Smooth muscle cell (in vitro differentiated cells): ENCODE measurements around the gene ACP4. TPM values are rescaled to one million over a fixed set of nuclear protein-coding genes. Genes with fewer than 3 reads are reported as not detected.

Experiments used
- DNase-seq: peaks from one replicate; lab custom pipeline; 2025; ENCODE audit not compliant: unreplicated experiment; lab: John Stamatoyannopoulos, UW
- H2AFZ ChIP-seq: fragments of 200-600 bp; sonication (generic); 2 replicates; pipeline ENCODE4 v1.6.0; 2016; ENCODE audit warnings: antibody characterized with exemption, low read depth, mild to moderate bottlenecking
- H3F3A ChIP-seq: fragments of 200-600 bp; sonication (generic); 2 replicates; pipeline ENCODE4 v1.6.0; 2017; ENCODE audit warnings: antibody characterized with exemption, low read depth
- H3K27ac ChIP-seq: fragments of 200-600 bp; sonication (generic); 2 replicates; pipeline ENCODE4 v1.5.1; 2016; ENCODE audit warnings: low read depth, mild to moderate bottlenecking
- H3K27me3 ChIP-seq: fragments of 200-600 bp; sonication (generic); 2 replicates; pipeline ENCODE4 v1.6.1; 2016; ENCODE audit warnings: low read depth, mild to moderate bottlenecking
- H3K36me3 ChIP-seq: fragments of 200-600 bp; sonication (generic); 2 replicates; pipeline ENCODE4 v1.5.1; 2016; ENCODE audit warnings: low read depth
- H3K4me1 ChIP-seq: fragments of 200-600 bp; sonication (generic); 2 replicates; pipeline ENCODE4 v1.5.1; 2016; ENCODE audit warnings: low read depth
- H3K4me2 ChIP-seq: fragments of 200-600 bp; sonication (generic); 2 replicates; pipeline ENCODE4 v1.6.0; 2016; ENCODE audit warnings: mild to moderate bottlenecking
- H3K4me3 ChIP-seq: fragments of 200-600 bp; sonication (generic); 2 replicates; pipeline ENCODE4 v1.5.1; 2016; ENCODE audit warnings: mild to moderate bottlenecking
- H3K79me2 ChIP-seq: fragments of 200-600 bp; sonication (generic); 2 replicates; pipeline ENCODE4 v1.6.0; 2016; ENCODE audit warnings: low read depth, mild to moderate bottlenecking
- H3K9ac ChIP-seq: fragments of 200-600 bp; sonication (generic); 2 replicates; pipeline ENCODE4 v1.6.0; 2016; ENCODE audit warnings: low read depth
- H3K9me3 ChIP-seq: fragments of 200-600 bp; sonication (generic); replicated peaks from 2 replicates; pipeline ENCODE4 v1.5.1; 2016; ENCODE audit warnings: low read depth
- H4K20me1 ChIP-seq: fragments of 200-600 bp; sonication (generic); 2 replicates; pipeline ENCODE4 v1.6.0; 2016; ENCODE audit warnings: low read depth
- WGBS: methylation state at CpG from one replicate; pipeline ENCODE4 v1.1.7; 2016; ENCODE audit warnings: low lambda C conversion rate; 5-methylcytosine and 5-hydroxymethylcytosine counted together
- polyA plus RNA-seq: library from polyadenylated mRNA; unstranded; fragments of >200 nt; fragmentation: Nextera tagmentation; extraction: Ambion mirVana; gene quantifications from 2 replicates; pipeline ENCODE4 v1.2.1, GENCODE V29; 2016
- total RNA-seq: library from RNA; depleted of rRNA; stranded (reverse); fragments of >200 nt; gene quantifications from 2 replicates; pipeline ENCODE4 v1.2.3, GENCODE V29; 2014
- TF ChIP-seq, protein P1 (sequence below): fragments of 200-600 bp; sonication (generic); IDR thresholded peaks from 2 replicates; pipeline ENCODE4 v1.5.1; 2017; ENCODE audit warnings: borderline replicate concordance, mild to moderate bottlenecking, antibody characterized with exemption; ENCODE audit not compliant: insufficient read depth, poor library complexity, severe bottlenecking

ACP4 gene
- total and polyA plus RNA-seq, 2 experiments from 2014 or later, result 0.26 TPM; not detected in 1

DNA sequence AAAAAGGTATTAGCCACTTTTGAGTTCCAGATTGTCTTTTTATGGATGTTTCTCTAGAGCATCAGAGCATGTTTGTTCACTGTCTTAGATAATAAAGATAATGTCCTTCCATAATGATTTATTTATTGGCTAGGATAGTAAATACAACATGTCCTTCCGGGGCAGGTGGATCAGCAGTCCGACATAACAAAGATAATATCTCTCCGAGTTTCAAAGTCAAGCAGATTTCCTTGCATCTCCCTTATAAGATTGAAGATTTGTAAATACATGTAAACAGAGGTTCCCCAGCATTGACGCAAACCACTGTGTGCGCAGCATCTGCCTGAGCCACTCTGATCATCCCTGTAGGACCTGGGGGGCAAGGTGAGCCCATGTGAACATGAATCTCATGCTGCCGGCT, 51.9 kb downstream of the ACP4 start:
- DNase-seq, result no peak
- Histone ChIP-seq H2AFZ (no peak overlapping the region), H3K9me3 (no peaks in the 10 kb centered on the region), H3F3A (no peaks in the 10 kb centered on the region), H3K4me1 (no peaks in the 10 kb centered on the region), H3K4me2 (no peak overlapping the region), H4K20me1 (no peaks in the 10 kb centered on the region), H3K27ac (no peak overlapping the region), H3K27me3 (peaks cover 11% of the 10 kb centered on the region), H3K9ac (no peak overlapping the region), H3K36me3 (no peaks in the 10 kb centered on the region), H3K4me3 (no peak overlapping the region), H3K79me2 (no peaks in the 10 kb centered on the region)
- TF ChIP-seq, protein P1, sequence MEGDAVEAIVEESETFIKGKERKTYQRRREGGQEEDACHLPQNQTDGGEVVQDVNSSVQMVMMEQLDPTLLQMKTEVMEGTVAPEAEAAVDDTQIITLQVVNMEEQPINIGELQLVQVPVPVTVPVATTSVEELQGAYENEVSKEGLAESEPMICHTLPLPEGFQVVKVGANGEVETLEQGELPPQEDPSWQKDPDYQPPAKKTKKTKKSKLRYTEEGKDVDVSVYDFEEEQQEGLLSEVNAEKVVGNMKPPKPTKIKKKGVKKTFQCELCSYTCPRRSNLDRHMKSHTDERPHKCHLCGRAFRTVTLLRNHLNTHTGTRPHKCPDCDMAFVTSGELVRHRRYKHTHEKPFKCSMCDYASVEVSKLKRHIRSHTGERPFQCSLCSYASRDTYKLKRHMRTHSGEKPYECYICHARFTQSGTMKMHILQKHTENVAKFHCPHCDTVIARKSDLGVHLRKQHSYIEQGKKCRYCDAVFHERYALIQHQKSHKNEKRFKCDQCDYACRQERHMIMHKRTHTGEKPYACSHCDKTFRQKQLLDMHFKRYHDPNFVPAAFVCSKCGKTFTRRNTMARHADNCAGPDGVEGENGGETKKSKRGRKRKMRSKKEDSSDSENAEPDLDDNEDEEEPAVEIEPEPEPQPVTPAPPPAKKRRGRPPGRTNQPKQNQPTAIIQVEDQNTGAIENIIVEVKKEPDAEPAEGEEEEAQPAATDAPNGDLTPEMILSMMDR, result no peak
- WGBS, result 93% methylated on average over 6 of the region's 6 CpGs

DNA sequence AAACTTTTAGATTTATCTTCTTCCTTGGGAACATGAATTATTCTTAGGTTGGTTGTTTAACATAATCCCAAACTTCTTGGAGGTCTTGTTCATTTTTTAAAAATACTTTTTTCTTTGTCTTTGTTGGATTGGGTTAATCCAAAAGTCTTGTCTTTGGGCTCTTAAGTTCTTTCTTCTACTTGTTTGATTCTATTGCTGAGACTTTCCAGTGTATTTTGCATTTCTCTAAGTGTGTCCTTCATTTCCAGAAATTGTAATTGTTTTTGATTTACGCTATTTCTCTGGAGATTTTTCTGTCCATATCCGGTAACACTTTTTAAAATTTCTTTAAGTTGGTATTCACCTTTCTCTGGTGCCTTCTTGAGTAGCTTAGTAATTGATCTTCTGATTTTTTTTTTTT, 53.0 kb downstream of the ACP4 start:
- WGBS, result 94% methylated on average over 2 of the region's 2 CpGs

DNA sequence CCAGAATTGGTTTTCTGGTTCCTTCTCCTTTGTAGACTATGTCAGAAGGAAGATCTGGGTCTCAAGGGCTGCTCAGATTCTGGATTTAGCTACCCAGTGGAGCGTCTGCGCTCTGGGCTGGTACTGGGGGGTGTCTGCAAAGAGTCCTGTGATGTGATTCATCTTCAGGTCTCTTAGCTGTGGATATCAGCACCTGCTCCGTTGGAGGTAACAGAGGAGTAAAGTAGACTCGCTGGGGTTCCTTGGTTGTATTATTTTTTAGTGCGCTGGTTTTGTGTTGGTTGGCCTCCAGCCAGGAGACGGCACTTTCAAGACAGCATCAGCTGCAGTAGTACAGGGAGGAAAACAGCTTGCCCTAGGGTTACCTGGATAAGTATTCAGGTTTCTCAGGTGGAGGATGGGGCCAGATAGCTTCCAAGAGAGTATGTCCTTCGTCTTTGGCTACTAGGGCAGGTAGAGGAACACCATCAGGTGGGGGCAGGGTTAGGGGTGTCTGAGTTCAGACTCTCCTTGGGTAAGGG, 53.5 kb downstream of the ACP4 start:
- H3K4me3 ChIP-seq, result no peak overlapping the region
- H3K9ac ChIP-seq, result no peak overlapping the region
- H3K27me3 ChIP-seq, result peaks cover 11% of the 10 kb centered on the region
- no peak overlapping the region for H2AFZ ChIP-seq
- no peak for DNase-seq
- no peaks in the 10 kb centered on the region for H3K4me1 ChIP-seq
- H3K79me2 ChIP-seq, result no peaks in the 10 kb centered on the region
- WGBS, result 79% methylated on average over 7 of the region's 7 CpGs
- H3K36me3 ChIP-seq, result no peaks in the 10 kb centered on the region
- no peaks in the 10 kb centered on the region for H3K9me3 ChIP-seq
- H3K27ac ChIP-seq, result no peak overlapping the region
- no peaks in the 10 kb centered on the region for H3F3A ChIP-seq
- no peak overlapping the region for H3K4me2 ChIP-seq
- no peaks in the 10 kb centered on the region for H4K20me1 ChIP-seq
- TF ChIP-seq, protein P1, result no peak

More for the DNA sequence above, 53.0 kb downstream of the ACP4 start:
- Histone ChIP-seq H4K20me1 (no peaks in the 10 kb centered on the region), H3K4me1 (no peaks in the 10 kb centered on the region), H3K36me3 (no peaks in the 10 kb centered on the region), H3F3A (no peaks in the 10 kb centered on the region), H3K9me3 (no peaks in the 10 kb centered on the region), H3K27ac (no peak overlapping the region), H3K4me3 (no peak overlapping the region), H3K4me2 (no peak overlapping the region), H3K27me3 (peaks cover 11% of the 10 kb centered on the region), H2AFZ (no peak overlapping the region), H3K79me2 (no peaks in the 10 kb centered on the region), H3K9ac (no peak overlapping the region)
- TF ChIP-seq, protein P1, result no peak
- DNase-seq, result no peak

DNA sequence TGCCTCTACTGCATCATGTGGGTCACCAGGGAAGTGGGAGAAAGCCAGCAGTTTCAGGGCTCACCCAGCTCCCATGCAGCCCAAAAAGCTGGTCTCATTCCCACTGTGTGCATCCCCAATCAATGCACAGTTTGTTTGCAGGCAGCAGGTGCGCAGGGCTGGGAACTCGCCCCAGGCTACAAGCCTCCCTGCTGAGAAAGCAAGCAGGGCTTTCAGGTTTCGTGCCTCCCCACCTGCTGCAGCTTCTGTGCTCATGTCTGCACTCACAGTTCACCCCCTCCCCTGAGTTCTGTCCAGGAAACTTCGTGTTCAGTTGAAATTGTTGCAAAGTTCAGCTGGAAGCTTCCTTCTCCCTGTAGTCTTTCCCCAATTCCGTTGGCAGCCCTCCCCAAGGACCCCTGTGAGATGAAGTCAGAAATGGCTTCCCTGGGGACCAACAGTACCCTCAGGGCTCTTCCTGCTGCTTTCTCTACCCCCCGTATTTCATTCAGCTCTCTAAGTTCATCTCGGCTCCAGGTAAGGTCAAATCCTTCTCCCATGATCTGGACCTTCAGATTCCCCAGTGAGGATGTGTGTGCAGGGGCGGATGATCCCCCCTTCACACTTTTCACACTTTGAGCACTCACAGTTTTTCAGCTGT, 54.2 kb downstream of the ACP4 start:
- H3K79me2 ChIP-seq, result no peaks in the 10 kb centered on the region
- no peaks in the 10 kb centered on the region for H3K4me1 ChIP-seq
- no peak for DNase-seq
- no peaks in the 10 kb centered on the region for H3F3A ChIP-seq
- TF ChIP-seq, protein P1, result no peak
- no peak overlapping the region for H3K27ac ChIP-seq
- no peak overlapping the region for H3K9ac ChIP-seq
- H3K9me3 ChIP-seq, result no peaks in the 10 kb centered on the region
- H3K36me3 ChIP-seq, result no peaks in the 10 kb centered on the region
- no peaks in the 10 kb centered on the region for H4K20me1 ChIP-seq
- H3K4me2 ChIP-seq, result no peak overlapping the region
- H3K27me3 ChIP-seq, result peaks cover 11% of the 10 kb centered on the region
- H3K4me3 ChIP-seq, result no peak overlapping the region
- H2AFZ ChIP-seq, result no peak overlapping the region
- 48% methylated on average over 8 of the region's 8 CpGs for WGBS
